ENCODE data around the gene RHBDF2.

DNA sequence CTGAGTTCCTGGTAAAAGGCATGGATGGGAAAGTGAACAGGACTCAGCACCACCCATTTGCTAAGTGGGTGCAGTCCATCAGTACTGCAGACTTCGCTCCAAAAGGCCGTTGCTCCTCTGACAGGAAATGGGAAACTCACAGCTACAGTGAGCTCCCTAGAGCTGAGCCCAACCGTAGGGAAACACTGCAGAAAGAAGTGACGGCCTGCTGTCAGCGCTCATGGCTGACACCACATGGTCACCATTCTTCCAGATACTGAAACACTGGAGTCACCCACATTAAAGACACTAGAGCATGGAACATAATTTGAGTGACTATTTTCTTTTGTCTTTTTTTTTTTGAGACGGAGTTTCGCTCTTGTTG lies 80.2 kb downstream of the RHBDF2 start:
- TF ChIP-seq SUZ12 (IDR thresholded peaks at IDR 0.05; ENCODE audit: extremely low read depth, insufficient read depth, insufficient read length) (no peak), ZNF274 (IDR thresholded peaks at IDR 0.05; ENCODE audit: low read depth, low read length) (0 out of 2 replicates have a peak, but pooled peaks have one; percentile 17)
